ENCODE data around the gene SRP9.
"Not testable (repeated sequence)": the region's sequence is repeated elsewhere in the genome, so short reads cannot be mapped to it uniquely, and the experiment has no call there.

Gene SRP9

GRCh38 chr1:225814381-225814780 lies 36.8 kb downstream of the SRP9 start:
- DNase-seq (ENCODE audit: low read depth): no peak

GRCh38 chr1:225815090-225815489 lies 37.5 kb downstream of the SRP9 start:
- DNase-seq (ENCODE audit: low read depth): not testable (repeated sequence)

GRCh38 chr1:225815526-225816178 lies 38.0 kb downstream of the SRP9 start:
- DNase-seq (ENCODE audit: low read depth): no peak

- no peak for DNase-seq (ENCODE audit: low read depth)
Measured at GRCh38 chr1:225816643-225817538, 39.3 kb downstream of the SRP9 start.

- peak; percentile 85 for DNase-seq (ENCODE audit: low read depth)
Measured at GRCh38 chr1:225817611-225818061, 40.0 kb downstream of the SRP9 start.

GRCh38 chr1:225818229-225818628 lies 40.6 kb downstream of the SRP9 start:
- no peak for DNase-seq (ENCODE audit: low read depth)

GRCh38 chr1:225819346-225820192 lies 41.9 kb downstream of the SRP9 start:
- DNase-seq (ENCODE audit: low read depth): no peak

GRCh38 chr1:225820522-225821120 lies 43.0 kb downstream of the SRP9 start:
- DNase-seq (ENCODE audit: low read depth): no peak

- no peak for DNase-seq (ENCODE audit: low read depth)
Measured at GRCh38 chr1:225822655-225823403, 45.2 kb downstream of the SRP9 start.

GRCh38 chr1:225823811-225824261 lies 46.2 kb downstream of the SRP9 start:
- peak; percentile 13 for DNase-seq (ENCODE audit: low read depth)

- DNase-seq (ENCODE audit: low read depth): no peak
Measured at GRCh38 chr1:225824533-225824941, 46.9 kb downstream of the SRP9 start.

- no peak for DNase-seq (ENCODE audit: low read depth)
Measured at GRCh38 chr1:225825078-225825477, 47.5 kb downstream of the SRP9 start.

- DNase-seq (ENCODE audit: low read depth): peak; percentile 30
Measured at GRCh38 chr1:225825607-225826007, 48.0 kb downstream of the SRP9 start.

- no peak for DNase-seq (ENCODE audit: low read depth)
Measured at GRCh38 chr1:225827076-225827475, 49.5 kb downstream of the SRP9 start.

- no peak for DNase-seq (ENCODE audit: low read depth)
Measured at GRCh38 chr1:225828706-225829345, 51.2 kb downstream of the SRP9 start.

GRCh38 chr1:225830841-225831240 lies 53.2 kb downstream of the SRP9 start:
- DNase-seq (ENCODE audit: low read depth): no peak

- peak; percentile 46 for DNase-seq (ENCODE audit: low read depth)
Measured at GRCh38 chr1:225834417-225835329, 57.0 kb downstream of the SRP9 start.

- DNase-seq (ENCODE audit: low read depth): peak; percentile 13
Measured at GRCh38 chr1:225835856-225836255, 58.2 kb downstream of the SRP9 start.

- DNase-seq (ENCODE audit: low read depth): not testable (repeated sequence)
Measured at GRCh38 chr1:225836296-225836695, 58.7 kb downstream of the SRP9 start.

Data from amniotic epithelial cell (primary cell).